Measurements from ENCODE around the gene IFIT1B. TPM values are rescaled to one million over a fixed set of nuclear protein-coding genes. Genes with fewer than 3 reads are reported as not detected.

The IFIT1B gene, protein sequence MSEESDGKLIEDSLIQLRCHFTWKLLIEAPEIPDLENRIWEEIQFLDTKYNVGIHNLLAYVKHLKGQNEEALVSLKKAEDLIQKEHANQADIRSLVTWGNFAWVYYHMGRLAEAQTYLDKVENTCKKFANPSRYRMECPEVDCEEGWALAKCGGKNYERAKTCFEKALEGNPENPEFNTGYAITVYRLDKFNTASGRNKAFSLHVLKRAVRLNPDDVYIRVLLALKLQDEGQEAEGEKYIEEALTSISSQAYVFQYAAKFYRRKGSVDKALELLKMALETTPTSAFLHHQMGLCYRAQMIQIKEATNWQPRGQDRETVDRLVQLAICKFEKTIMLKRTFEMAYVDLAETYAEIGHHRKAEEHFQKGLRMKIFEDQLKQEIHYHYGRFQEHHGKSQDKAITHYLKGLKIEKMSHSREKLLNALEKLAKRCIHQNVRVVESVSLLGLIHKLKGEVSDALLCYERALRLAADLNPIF
- not detected in 2 replicates for total RNA-seq

DNA sequence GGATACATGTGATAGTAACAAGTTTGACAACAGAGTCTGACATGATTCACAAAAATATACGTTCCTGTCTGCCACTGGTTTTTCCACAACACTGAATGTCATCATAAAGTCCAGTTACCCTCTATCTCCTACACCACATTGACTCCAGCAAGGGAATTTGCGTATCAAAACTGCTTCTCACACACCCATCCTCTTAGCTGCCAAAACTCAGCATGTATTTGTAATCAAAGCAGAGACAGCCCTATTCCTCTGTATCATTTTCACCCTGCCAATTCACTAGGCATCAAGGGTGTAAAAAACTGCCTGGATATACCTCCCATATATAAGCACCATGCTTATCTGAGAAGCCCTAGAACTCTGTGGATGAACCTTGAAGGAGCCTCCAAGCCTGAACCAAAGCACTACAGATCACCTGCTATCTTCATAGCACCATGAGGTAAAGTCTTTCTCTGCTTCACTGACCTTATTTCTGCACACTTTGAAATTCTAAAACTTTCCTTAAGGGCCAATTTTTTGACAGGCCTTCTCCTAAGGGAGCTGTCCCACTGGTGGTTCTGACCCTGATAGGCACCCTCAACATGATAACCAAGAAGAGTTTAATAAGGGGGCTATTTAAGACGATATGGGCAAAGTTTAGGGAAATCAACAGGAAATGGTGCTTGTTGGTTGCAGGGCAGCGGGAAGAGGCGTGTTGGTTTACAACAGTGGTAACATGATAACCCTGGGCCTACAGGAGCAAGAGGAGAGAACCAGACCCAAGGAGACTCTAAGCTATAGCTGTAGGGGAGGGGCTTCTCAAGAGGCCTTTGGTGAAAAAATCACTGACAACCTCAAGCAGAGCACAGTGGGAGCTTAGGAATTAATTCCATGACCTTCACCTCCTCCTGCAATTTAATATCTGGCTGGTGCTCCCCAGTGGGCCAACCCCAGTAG is at the start of gene IFIT1B:
Gene IFIT1B, plus strand, starts transcription at position 352 of the 933 bp plus-strand sequence. Its CDS starts 80 bp downstream, at position 432.

GRCh38 chr10:89391907-89392756 is 14.3 kb downstream of the IFIT1B start, which contains the start of gene IFIT1:
TSS of gene IFIT1 (plus strand) at chr10:89392623. CDS start at chr10:89392713, 90 bp downstream.

DNA sequence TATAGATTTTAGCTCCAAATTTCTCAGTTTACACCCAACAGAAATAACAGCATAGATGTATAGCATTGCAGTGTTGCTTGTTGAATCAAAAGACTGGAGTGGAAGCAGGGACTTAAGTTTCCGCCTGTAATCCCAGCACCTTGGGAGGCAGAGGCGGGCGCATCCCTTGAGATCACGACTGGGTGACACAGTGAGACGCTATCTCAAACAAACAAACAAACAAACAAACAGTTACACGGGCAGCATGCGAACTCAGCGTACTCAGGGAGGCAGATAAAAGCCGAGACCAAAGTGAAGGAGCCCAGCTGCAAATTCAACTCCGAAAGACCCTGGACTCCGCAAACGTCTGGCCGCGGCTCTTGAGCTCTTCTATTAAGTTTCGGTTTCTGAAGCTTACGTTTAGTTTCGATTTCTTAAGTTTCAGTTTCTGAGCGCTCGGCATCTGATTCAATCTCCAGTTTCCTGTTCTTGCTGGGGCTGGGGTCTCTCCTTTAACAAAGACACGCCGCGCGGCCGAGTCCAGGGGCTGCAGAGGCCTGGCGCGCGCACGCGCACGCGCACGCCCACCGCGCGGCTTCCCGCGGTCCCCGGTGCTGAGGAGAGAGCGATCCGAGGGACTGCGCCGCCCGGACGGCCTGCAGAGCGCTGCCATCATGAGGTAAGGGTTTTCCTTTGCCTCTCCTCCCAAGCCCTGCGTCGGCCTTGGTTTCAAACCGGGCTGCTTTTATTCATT is 36.5 kb downstream of the IFIT1B start, which contains the start of gene IFIT5:
Gene IFIT5, plus strand, starts transcription at position 423 of the 733 bp plus-strand sequence. Its CDS starts 231 bp downstream, at position 654.

Other genes starting within 250 kb of the IFIT1B start
- gene CH25H, start 170.7 kb upstream of the IFIT1B start, total RNA-seq, result 0.57 and 0.80 TPM in 2 replicates
- gene LIPA, start 126.3 kb upstream of the IFIT1B start, total RNA-seq, result 51.6 and 63.7 TPM in 2 replicates
- gene IFIT2, start 76.0 kb upstream of the IFIT1B start, total RNA-seq, result 1.7 and 2.4 TPM in 2 replicates
- gene IFIT3, start 50.1 kb upstream of the IFIT1B start, total RNA-seq, result 4.3 and 4.5 TPM in 2 replicates
- 1.5 and 1.6 TPM in 2 replicates for gene IFIT1, start 14.6 kb downstream of the IFIT1B start, total RNA-seq
- 4.1 and 17.0 TPM in 2 replicates for gene IFIT5, start 36.5 kb downstream of the IFIT1B start, total RNA-seq
- 0.80 TPM in 1 of 2 replicates, not detected in the other for gene SLC16A12, start 157.5 kb downstream of the IFIT1B start, total RNA-seq

Measured in thoracic aorta endothelial cell (primary cell).